Natural killer cell (primary cell): ENCODE data around the gene VRTN. TPM values are rescaled to one million over a fixed set of nuclear protein-coding genes. Genes with fewer than 3 reads are reported as not detected.
"Not testable (repeated sequence)": the region's sequence is repeated elsewhere in the genome, so short reads cannot be mapped to it uniquely, and the experiment has no call there.

Experiments used
- ATAC-seq, 3 donors: fragments of 150-1000 bp in 2 of 3; fragments of 200-7000 bp in 1 of 3; cut with Tn5 transposase; 1 replicate in 1 of 3; 2 replicates in 2 of 3; pipeline ENCODE4 v1.10.0; 2021; ENCODE audit warnings: mild to moderate bottlenecking in 2 of 3, moderate library complexity in 2 of 3
- DNase-seq, 2 donors: peaks; one replicate each; pipeline versions ENCODE4 v3.0.0 to v3.0.0-alpha.2; 2013 to 2021; ENCODE audit warnings: mixed read lengths in 1 of 2
- H3K27ac ChIP-seq: one replicate; pipeline ENCODE4 v1.5.1; 2013; ENCODE audit warnings: mild to moderate bottlenecking, low read length
- H3K27me3 ChIP-seq: one replicate; pipeline ENCODE4 v1.6.1; 2013; ENCODE audit warnings: low read length; ENCODE audit not compliant: control insufficient read depth, insufficient read depth
- H3K36me3 ChIP-seq: one replicate; pipeline ENCODE4 v1.6.1; 2013; ENCODE audit warnings: low read length; ENCODE audit not compliant: control insufficient read depth, insufficient read depth
- H3K4me1 ChIP-seq: one replicate; pipeline ENCODE4 v1.6.1; 2013; ENCODE audit warnings: low read length; ENCODE audit not compliant: control insufficient read depth, insufficient read depth
- H3K4me3 ChIP-seq: one replicate; pipeline ENCODE4 v1.5.1; 2013; ENCODE audit warnings: low read length
- H3K9me3 ChIP-seq: one replicate; pipeline ENCODE4 v1.6.1; 2013; ENCODE audit warnings: low read length; ENCODE audit not compliant: control insufficient read depth, insufficient read depth
- H3K27ac Mint-ChIP-seq, 2 donors: one replicate each; pipeline ENCODE4 v1.8.0; 2022; ENCODE audit warnings: mild to moderate bottlenecking in 2 of 2, mixed read lengths in 2 of 2, moderate library complexity in 1 of 2
- H3K27me3 Mint-ChIP-seq, 2 donors: one replicate each; pipeline ENCODE4 v1.8.0; 2022; ENCODE audit warnings: low read depth in 2 of 2, mixed read lengths in 2 of 2
- H3K36me3 Mint-ChIP-seq: one replicate; pipeline ENCODE4 v1.8.0; 2022; ENCODE audit warnings: mixed read lengths
- H3K4me1 Mint-ChIP-seq, 2 donors: one replicate each; pipeline ENCODE4 v1.8.0; 2022; ENCODE audit warnings: mixed read lengths in 2 of 2
- H3K4me3 Mint-ChIP-seq: one replicate; pipeline ENCODE4 v1.8.0; 2022; ENCODE audit warnings: mild to moderate bottlenecking, moderate library complexity, mixed read lengths
- H3K9me3 Mint-ChIP-seq, 2 donors: one replicate each; pipeline ENCODE4 v1.8.0; 2022; ENCODE audit warnings: mixed read lengths in 2 of 2
- WGBS: methylation state at CpG from one replicate; pipeline ENCODE4 v1.1.7; 2013; ENCODE audit warnings: missing lambda C conversion rate; ENCODE audit not compliant: insufficient coverage; 5-methylcytosine and 5-hydroxymethylcytosine counted together
- intact Hi-C: fragments of 100-400 bp; cut with micrococcal nuclease; formaldehyde crosslinking; loops from one replicate; pipeline ENCODE4 v1.14.2; 2022
- total RNA-seq, 4 donors: library from RNA; stranded (reverse); fragments of 120-200 nt in 1 of 4; gene quantifications; one replicate each; pipeline versions ENCODE4 v1.2.3 to v1.2.4, GENCODE V29; 2013 to 2022
- TF ChIP-seq, protein P1 (sequence below): fragments of 200-600 bp; IDR thresholded peaks from one replicate; pipeline ENCODE4 v1.8.0; 2022; ENCODE audit warnings: antibody characterized with exemption

VRTN gene
- total RNA-seq, 3 donors from 2014 or later (not counting 1 experiment from before 2014, with no cell fraction given), result not detected

DNA sequence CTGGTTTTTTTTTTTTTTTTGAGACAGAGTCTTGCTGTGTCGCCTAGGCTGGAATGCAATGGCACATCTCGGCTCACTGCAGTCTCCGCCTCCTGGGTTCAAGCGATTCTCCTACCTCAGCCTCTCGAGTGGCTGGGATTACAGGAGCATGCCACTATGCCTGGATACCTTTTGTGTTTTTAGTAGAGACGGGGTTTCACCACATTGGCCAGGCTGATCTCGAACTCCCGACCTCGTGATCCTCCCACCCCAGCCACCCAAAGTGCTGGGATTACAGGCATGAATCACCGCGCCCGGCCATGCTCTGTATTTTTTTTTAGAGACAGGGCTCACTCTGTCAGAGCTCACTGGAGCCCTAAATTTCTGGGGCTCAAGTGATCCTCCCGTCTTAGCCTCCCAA lies 32.6 kb downstream of the VRTN start:
- H3K27me3 ChIP-seq, result no peaks in the 10 kb centered on the region
- TF ChIP-seq, protein P1, sequence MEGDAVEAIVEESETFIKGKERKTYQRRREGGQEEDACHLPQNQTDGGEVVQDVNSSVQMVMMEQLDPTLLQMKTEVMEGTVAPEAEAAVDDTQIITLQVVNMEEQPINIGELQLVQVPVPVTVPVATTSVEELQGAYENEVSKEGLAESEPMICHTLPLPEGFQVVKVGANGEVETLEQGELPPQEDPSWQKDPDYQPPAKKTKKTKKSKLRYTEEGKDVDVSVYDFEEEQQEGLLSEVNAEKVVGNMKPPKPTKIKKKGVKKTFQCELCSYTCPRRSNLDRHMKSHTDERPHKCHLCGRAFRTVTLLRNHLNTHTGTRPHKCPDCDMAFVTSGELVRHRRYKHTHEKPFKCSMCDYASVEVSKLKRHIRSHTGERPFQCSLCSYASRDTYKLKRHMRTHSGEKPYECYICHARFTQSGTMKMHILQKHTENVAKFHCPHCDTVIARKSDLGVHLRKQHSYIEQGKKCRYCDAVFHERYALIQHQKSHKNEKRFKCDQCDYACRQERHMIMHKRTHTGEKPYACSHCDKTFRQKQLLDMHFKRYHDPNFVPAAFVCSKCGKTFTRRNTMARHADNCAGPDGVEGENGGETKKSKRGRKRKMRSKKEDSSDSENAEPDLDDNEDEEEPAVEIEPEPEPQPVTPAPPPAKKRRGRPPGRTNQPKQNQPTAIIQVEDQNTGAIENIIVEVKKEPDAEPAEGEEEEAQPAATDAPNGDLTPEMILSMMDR, result no peak
- H3K4me3 Mint-ChIP-seq, result no peak overlapping the region
- H3K4me3 ChIP-seq, result no peak overlapping the region
- no peaks in the 10 kb centered on the region for H3K9me3 ChIP-seq
- no peaks in the 10 kb centered on the region for H3K9me3 Mint-ChIP-seq
- no peak overlapping the region for H3K27ac Mint-ChIP-seq
- H3K27me3 Mint-ChIP-seq, result peaks cover 9 to 11% of the 10 kb centered on the region in 2 donors
- intact Hi-C loops, result no loop called here
- DNase-seq (no peak), ATAC-seq (no peak)
- 94% methylated on average over 13 of the region's 13 CpGs for WGBS
- H3K36me3 ChIP-seq, result no peaks in the 10 kb centered on the region
- no peaks in the 10 kb centered on the region for H3K4me1 Mint-ChIP-seq
- no peaks in the 10 kb centered on the region for H3K36me3 Mint-ChIP-seq
- no peak overlapping the region for H3K27ac ChIP-seq
- H3K4me1 ChIP-seq, result no peaks in the 10 kb centered on the region

GRCh38 chr14:74381571-74381970 lies 33.3 kb downstream of the VRTN start:
- H3K4me1 Mint-ChIP-seq, H3K36me3 Mint-ChIP-seq, H3K4me3 ChIP-seq, H3K9me3 Mint-ChIP-seq, H3K27ac Mint-ChIP-seq, H3K4me1 ChIP-seq, ATAC-seq, H3K27me3 ChIP-seq, H3K9me3 ChIP-seq, H3K36me3 ChIP-seq, H3K27ac ChIP-seq, DNase-seq, H3K4me3 Mint-ChIP-seq, intact Hi-C loops: not testable (repeated sequence)
- 93% methylated on average over 10 of the region's 10 CpGs for WGBS
- peaks cover 6 to 18% of the 10 kb centered on the region in 2 donors for H3K27me3 Mint-ChIP-seq

GRCh38 chr14:74382231-74382630 lies 34.0 kb downstream of the VRTN start:
- H3K4me1 Mint-ChIP-seq, result no peaks in the 10 kb centered on the region
- no peak for ATAC-seq
- WGBS, result 91% methylated on average over 3 of the region's 4 CpGs

GRCh38 chr14:74389980-74390379 lies 41.7 kb downstream of the VRTN start:
- H3K27ac ChIP-seq, result no peak overlapping the region
- H3K9me3 ChIP-seq, result no peaks in the 10 kb centered on the region
- TF ChIP-seq, protein P1, result no peak
- DNase-seq (no peak), ATAC-seq (no peak)
- H3K4me1 Mint-ChIP-seq, result no peaks in the 10 kb centered on the region
- no peak overlapping the region for H3K4me3 Mint-ChIP-seq
- no peaks in the 10 kb centered on the region for H3K4me1 ChIP-seq
- no peaks in the 10 kb centered on the region for H3K9me3 Mint-ChIP-seq
- H3K36me3 Mint-ChIP-seq, result no peaks in the 10 kb centered on the region
- no peaks in the 10 kb centered on the region for H3K27me3 ChIP-seq
- WGBS, result 84% methylated on average over 7 of the region's 7 CpGs
- no peak overlapping the region for H3K27ac Mint-ChIP-seq
- no peaks in the 10 kb centered on the region for H3K36me3 ChIP-seq
- intact Hi-C loops, result no loop called here
- H3K4me3 ChIP-seq, result no peak overlapping the region
- peaks cover 8 to 29% of the 10 kb centered on the region in 2 donors for H3K27me3 Mint-ChIP-seq

More at GRCh38 chr14:74382231-74382630, 34.0 kb downstream of the VRTN start:
- Histone ChIP-seq H3K36me3 (no peaks in the 10 kb centered on the region), H3K4me3 (no peak overlapping the region), H3K4me1 (no peaks in the 10 kb centered on the region), H3K27me3 (no peaks in the 10 kb centered on the region), H3K27ac (no peak overlapping the region), H3K9me3 (no peaks in the 10 kb centered on the region)
- H3K36me3 Mint-ChIP-seq, result no peaks in the 10 kb centered on the region
- TF ChIP-seq, protein P1, result no peak
- peaks cover 6 to 18% of the 10 kb centered on the region in 2 donors for H3K27me3 Mint-ChIP-seq
- no peak for DNase-seq
- intact Hi-C loops, result no loop called here
- H3K9me3 Mint-ChIP-seq, result no peaks in the 10 kb centered on the region
- no peak overlapping the region for H3K4me3 Mint-ChIP-seq
- no peak overlapping the region for H3K27ac Mint-ChIP-seq

DNA sequence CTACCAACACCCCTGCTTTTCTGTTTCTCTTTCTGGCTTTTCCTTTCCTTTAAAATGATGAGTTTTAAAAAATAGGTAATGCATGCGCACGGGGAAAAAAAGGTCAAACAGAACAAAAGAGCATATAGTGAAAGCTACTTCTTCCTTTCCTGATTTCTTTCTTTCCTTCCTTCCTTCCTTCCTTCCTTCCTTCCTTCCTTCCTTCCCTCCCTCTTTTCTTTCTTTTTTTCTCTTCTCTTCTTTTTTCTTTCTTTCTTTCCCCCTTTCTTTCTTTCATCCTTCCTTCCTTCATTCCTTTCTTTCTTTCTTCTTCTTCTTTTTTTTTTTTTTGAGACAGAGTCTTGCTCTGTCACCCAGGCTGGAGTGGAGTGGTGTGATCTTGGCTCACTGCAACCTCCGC lies 42.2 kb downstream of the VRTN start:
- H3K36me3 Mint-ChIP-seq, H3K4me3 ChIP-seq, ATAC-seq, H3K4me1 ChIP-seq, H3K9me3 ChIP-seq, H3K9me3 Mint-ChIP-seq, H3K27ac Mint-ChIP-seq, H3K27ac ChIP-seq, H3K4me3 Mint-ChIP-seq, intact Hi-C loops, H3K36me3 ChIP-seq, DNase-seq, H3K27me3 ChIP-seq, H3K4me1 Mint-ChIP-seq: not testable (repeated sequence)
- H3K27me3 Mint-ChIP-seq, result peaks cover 8 to 29% of the 10 kb centered on the region in 2 donors
- WGBS, result 100% methylated on average over 3 of the region's 3 CpGs
